Naive B cell (primary cell): ENCODE measurements around the gene TAF5. TPM values are rescaled to one million over a fixed set of nuclear protein-coding genes. Genes with fewer than 3 reads are reported as not detected.
"Not testable (repeated sequence)": the region's sequence is repeated elsewhere in the genome, so short reads cannot be mapped to it uniquely, and the experiment has no call there.

ENCODE experiments used
- ATAC-seq, 2 donors: fragments of 150-1000 bp; cut with Tn5 transposase; 2 replicates each; pipeline ENCODE4 v1.10.0; 2021; ENCODE audit warnings: low read depth in 2 of 2, mild to moderate bottlenecking in 2 of 2, moderate library complexity in 2 of 2
- DNase-seq: peaks from one replicate; pipeline ENCODE4 v3.0.0; 2022
- H3K27ac Mint-ChIP-seq, 6 donors: one replicate each; pipeline ENCODE4 v1.8.0; 2020 to 2022; ENCODE audit warnings: mild to moderate bottlenecking in 6 of 6, mixed read lengths in 6 of 6, moderate library complexity in 5 of 6, inconsistent platforms in 2 of 6
- H3K27me3 Mint-ChIP-seq, 3 donors: one replicate each; pipeline ENCODE4 v1.8.0; 2021 to 2022; ENCODE audit warnings: mixed read lengths in 3 of 3, mild to moderate bottlenecking in 1 of 3
- H3K36me3 Mint-ChIP-seq, 2 donors: one replicate each; pipeline ENCODE4 v1.8.0; 2020 to 2022; ENCODE audit warnings: mixed read lengths in 2 of 2, inconsistent platforms in 1 of 2, mild to moderate bottlenecking in 1 of 2
- H3K4me1 Mint-ChIP-seq, 3 donors: one replicate each; pipeline ENCODE4 v1.8.0; 2020 to 2022; ENCODE audit warnings: mixed read lengths in 3 of 3, inconsistent platforms in 1 of 3, mild to moderate bottlenecking in 1 of 3, moderate library complexity in 1 of 3
- H3K4me3 Mint-ChIP-seq, 8 donors: one replicate each; pipeline ENCODE4 v1.8.0; 2020 to 2022; ENCODE audit warnings: mild to moderate bottlenecking in 8 of 8, mixed read lengths in 8 of 8, moderate library complexity in 8 of 8, inconsistent platforms in 2 of 8
- H3K9me3 Mint-ChIP-seq, 7 donors: one replicate each; pipeline ENCODE4 v1.8.0; 2020 to 2022; ENCODE audit warnings: mixed read lengths in 7 of 7, mild to moderate bottlenecking in 5 of 7, inconsistent platforms in 2 of 7, moderate library complexity in 1 of 7
- polyA plus RNA-seq, 6 donors: library from polyadenylated mRNA; unstranded; fragments of 300-500 nt; fragmentation: Illumina TruSeq; gene quantifications; one replicate each; pipeline ENCODE4 v1.2.3, GENCODE V29; 2021; ENCODE audit warnings: low read depth in 6 of 6

The TAF5 gene
- polyA plus RNA-seq, 6 donors from 2014 or later = 3.4 to 5.3 (median 4.2) TPM

DNA sequence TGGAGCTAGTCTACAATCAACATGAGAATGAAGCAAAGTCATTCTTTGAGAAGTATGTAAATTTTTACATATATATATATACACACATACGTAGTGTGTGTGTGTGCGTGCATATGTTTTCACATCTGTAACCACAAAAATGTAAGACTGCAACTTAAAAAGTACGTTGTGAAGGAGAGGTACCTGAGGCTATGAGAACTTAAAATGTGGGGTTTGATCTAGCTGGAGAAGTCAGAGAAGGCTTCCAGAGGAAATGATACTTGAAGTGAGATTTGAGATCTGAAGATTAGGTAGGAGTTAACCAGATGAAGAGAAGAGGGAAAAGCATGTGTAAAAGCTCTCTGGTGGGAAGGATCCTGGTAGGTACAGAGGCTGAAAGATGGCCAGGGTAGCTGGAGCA lies 5.8 kb downstream of the TAF5 start:
- Mint-ChIP-seq H3K36me3 (peaks cover 16 to 20% of the 10 kb centered on the region in 2 donors), H3K4me3 (no peak overlapping the region), H3K4me1 (peaks cover 10 to 18% (median 12%) of the 10 kb centered on the region in 3 donors), H3K27ac (peak overlapping the region in 3 of 6 donors; percentile 43 to 49 (median 47)), H3K9me3 (no peaks in the 10 kb centered on the region), H3K27me3 (no peaks in the 10 kb centered on the region)
- ATAC-seq (no peak), DNase-seq (no peak)

- H3K4me3 Mint-ChIP-seq = peak overlapping the region in 1 of 8 donors; percentile 4
- DNase-seq = no peak
- ATAC-seq = no peak
These were observed 6.5 kb downstream of the TAF5 start for GRCh38 chr10:103374263-103374662.

GRCh38 chr10:103382769-103383168 lies 15.0 kb downstream of the TAF5 start:
- peak overlapping the region in 1 of 8 donors; percentile 13 for H3K4me3 Mint-ChIP-seq
- H3K4me1 Mint-ChIP-seq = no peaks in the 10 kb centered on the region
- H3K36me3 Mint-ChIP-seq = peaks cover 5 to 11% of the 10 kb centered on the region in 2 donors
- H3K27ac Mint-ChIP-seq = peak overlapping the region in 1 of 6 donors; percentile 15
- no peaks in the 10 kb centered on the region for H3K27me3 Mint-ChIP-seq
- H3K9me3 Mint-ChIP-seq = no peaks in the 10 kb centered on the region
- ATAC-seq (peak; percentile 32 to 34), DNase-seq (no peak)

More at GRCh38 chr10:103374263-103374662, 6.5 kb downstream of the TAF5 start:
- no peaks in the 10 kb centered on the region for H3K27me3 Mint-ChIP-seq
- H3K27ac Mint-ChIP-seq = no peak overlapping the region
- peaks cover 16 to 20% of the 10 kb centered on the region in 2 donors for H3K36me3 Mint-ChIP-seq
- no peaks in the 10 kb centered on the region for H3K9me3 Mint-ChIP-seq
- peaks cover 10 to 12% (median 10%) of the 10 kb centered on the region in 3 donors for H3K4me1 Mint-ChIP-seq

DNA sequence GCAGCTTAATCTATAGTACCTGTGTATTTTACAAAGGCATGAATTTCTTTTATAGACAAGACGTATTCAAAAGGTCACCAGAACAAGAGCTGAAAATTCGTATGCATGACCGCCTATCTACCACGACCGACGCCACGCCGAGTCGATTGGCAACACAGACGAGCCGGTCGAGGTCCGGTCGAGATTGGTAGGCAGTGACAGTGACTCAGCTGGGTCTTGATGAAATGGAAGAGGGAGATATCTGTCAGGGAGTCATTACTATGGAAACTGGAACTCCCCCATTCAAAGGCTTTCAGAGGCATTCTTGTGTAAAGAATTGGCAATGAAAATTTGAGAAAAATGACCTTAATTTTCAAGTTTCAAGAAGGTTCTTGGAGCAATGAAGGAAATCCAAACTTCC lies 26.4 kb downstream of the TAF5 start:
- Mint-ChIP-seq H3K27ac (peak overlapping the region in 2 of 6 donors; percentile 38 to 87), H3K36me3 (no peaks in the 10 kb centered on the region), H3K4me1 (peaks cover 29 to 53% (median 47%) of the 10 kb centered on the region in 3 donors), H3K9me3 (no peaks in the 10 kb centered on the region), H3K27me3 (no peaks in the 10 kb centered on the region), H3K4me3 (peak overlapping the region in 5 of 8 donors; percentile 29 to 98 (median 32))
- DNase-seq = no peak
- no peak for ATAC-seq

DNA sequence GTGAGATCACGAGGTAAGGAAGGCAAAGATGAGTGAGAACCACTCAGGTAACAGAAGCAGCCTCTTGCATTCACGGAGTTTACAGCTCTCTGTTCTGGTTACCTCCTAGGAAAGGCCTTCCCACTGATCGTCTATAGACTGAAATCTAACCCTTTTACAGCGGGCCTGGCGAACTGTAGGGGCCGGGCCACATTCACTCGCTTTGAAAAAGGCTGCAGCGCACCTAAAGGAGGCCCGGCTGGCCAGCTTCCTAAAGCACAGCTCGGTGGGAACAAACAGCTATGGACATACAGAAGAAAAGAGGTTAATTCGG lies 27.9 kb downstream of the TAF5 start:
- no peaks in the 10 kb centered on the region for H3K36me3 Mint-ChIP-seq
- no peaks in the 10 kb centered on the region for H3K27me3 Mint-ChIP-seq
- peak overlapping the region; percentile 78 to 96 (median 93) for H3K27ac Mint-ChIP-seq

DNA sequence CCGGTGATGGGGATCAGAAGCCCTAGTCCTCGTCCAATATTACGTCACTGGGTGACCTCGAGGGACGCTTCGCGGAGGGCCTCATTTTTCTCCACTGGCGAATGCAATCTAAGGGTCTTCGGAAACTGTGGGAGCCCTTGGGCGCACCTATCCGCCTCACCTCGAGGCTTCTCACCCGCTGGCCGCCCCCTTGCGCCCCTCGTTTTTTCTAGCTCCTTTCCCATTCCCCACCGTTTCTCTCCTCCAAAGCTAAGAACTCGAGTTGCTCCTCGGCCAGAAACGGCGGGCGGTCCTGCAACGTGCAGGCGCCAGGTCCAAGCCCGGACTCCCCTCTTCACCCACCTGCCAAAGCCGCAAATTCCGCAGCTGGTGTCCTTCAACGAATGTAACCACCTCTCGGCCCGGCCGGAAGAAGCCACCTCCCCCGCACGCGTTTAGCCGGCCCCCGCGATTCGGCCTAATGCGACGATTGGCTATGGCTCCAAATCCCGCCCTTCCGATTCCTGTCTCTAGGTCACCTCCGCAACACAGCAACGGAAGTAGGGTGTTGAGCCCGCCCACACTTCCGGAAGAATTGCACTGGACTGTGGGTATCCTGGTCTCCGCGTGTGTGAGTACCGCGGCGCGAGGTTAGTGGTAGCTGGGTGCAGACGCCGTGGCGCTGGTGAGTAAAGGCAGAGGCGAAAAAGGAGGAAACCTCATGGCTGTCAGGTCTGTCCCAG lies 28.5 kb downstream of the TAF5 start, which contains the start of the genes ATP5MK and PDCD11:
TSS of gene ATP5MK (minus strand) at position 409 of the 722 bp plus-strand sequence. CDS start 4,018 bp downstream, outside the sequence.
TSS of gene PDCD11 (plus strand) at position 560 of the 722 bp plus-strand sequence. CDS start 1,801 bp downstream, outside the sequence.
- peak; percentile 99 for ATAC-seq
- no peaks in the 10 kb centered on the region for H3K27me3 Mint-ChIP-seq
- peak; percentile 92 for DNase-seq
- H3K4me1 Mint-ChIP-seq = peaks cover 32 to 53% (median 47%) of the 10 kb centered on the region in 3 donors
- no peaks in the 10 kb centered on the region for H3K9me3 Mint-ChIP-seq
- no peaks in the 10 kb centered on the region for H3K36me3 Mint-ChIP-seq
- H3K4me3 Mint-ChIP-seq = peak within 1 kb of the TSS; percentile 91 to 99 (median 96)
- H3K27ac Mint-ChIP-seq = peak within 1 kb of the TSS; percentile 88 to 97 (median 95)

More for the DNA sequence above, 27.9 kb downstream of the TAF5 start:
- H3K4me1 Mint-ChIP-seq = peaks cover 32 to 53% (median 47%) of the 10 kb centered on the region in 3 donors
- ATAC-seq = no peak
- no peak for DNase-seq
- no peaks in the 10 kb centered on the region for H3K9me3 Mint-ChIP-seq
- peak overlapping the region; percentile 91 to 99 (median 96) for H3K4me3 Mint-ChIP-seq

DNA sequence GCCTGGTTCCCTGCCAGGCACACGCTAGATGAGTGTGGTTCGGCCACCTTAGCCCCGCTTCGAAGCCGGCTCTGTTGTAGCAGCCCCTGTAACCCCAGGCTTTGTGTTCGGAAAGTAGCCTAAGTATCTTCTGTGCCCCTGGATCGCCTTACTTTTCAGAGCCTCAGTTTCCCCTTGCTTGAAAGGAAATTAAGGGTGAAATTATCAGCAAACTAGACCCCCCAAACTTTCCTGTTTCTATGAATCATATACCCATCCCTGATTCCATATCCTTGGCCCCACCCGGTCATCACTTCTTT lies 29.0 kb downstream of the TAF5 start:
- Mint-ChIP-seq H3K4me3 (peak overlapping the region; percentile 91 to 99 (median 96)), H3K9me3 (no peaks in the 10 kb centered on the region), H3K4me1 (peaks cover 32 to 53% (median 47%) of the 10 kb centered on the region in 3 donors), H3K27me3 (no peaks in the 10 kb centered on the region), H3K27ac (peak overlapping the region; percentile 88 to 97 (median 94)), H3K36me3 (no peaks in the 10 kb centered on the region)
- DNase-seq (no peak), ATAC-seq (no peak)

DNA sequence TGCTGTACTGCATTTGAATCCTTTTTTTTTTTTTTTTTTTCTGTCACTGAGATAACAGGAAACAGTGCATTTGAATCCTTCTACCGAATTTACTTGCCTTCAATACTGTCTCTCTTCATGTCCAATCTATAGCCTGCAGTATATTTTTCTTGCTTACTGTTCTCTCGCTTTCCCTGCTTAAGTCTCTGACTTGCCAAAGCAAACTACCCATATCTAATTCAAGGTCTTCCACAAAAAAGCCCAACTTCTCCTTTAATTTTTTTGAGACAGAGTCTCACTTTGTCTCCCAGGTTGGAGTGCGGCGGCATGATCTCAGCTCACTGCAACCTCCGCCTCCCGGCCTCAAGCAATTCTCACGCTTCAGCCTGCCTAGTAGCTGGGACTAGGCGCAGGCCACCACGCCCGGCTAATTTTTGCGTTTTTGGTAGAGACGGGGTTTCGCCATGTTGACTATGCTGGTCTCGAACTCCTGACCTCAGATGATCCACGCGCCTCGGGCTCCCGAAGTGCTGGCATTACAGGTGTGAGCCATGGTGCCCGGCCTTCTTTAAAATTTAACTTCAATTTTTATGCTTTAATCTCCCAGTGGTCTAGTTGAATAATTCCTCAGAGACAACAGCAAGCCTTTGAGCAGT lies 29.5 kb downstream of the TAF5 start:
- DNase-seq = no peak

GRCh38 chr10:103413564-103413963 lies 45.8 kb downstream of the TAF5 start:
- H3K9me3 Mint-ChIP-seq = no peaks in the 10 kb centered on the region
- no peak overlapping the region for H3K27ac Mint-ChIP-seq
- H3K4me3 Mint-ChIP-seq = no peak overlapping the region
- no peaks in the 10 kb centered on the region for H3K27me3 Mint-ChIP-seq
- H3K4me1 Mint-ChIP-seq = peaks cover 0 to 3% (median 0%) of the 10 kb centered on the region in 3 donors
- ATAC-seq (no peak), DNase-seq (no peak)
- peaks cover 32 to 40% of the 10 kb centered on the region in 2 donors for H3K36me3 Mint-ChIP-seq

More for the DNA sequence above, 29.5 kb downstream of the TAF5 start:
- Mint-ChIP-seq H3K9me3 (no peaks in the 10 kb centered on the region), H3K36me3 (no peaks in the 10 kb centered on the region), H3K27me3 (no peaks in the 10 kb centered on the region), H3K4me1 (peaks cover 32 to 53% (median 47%) of the 10 kb centered on the region in 3 donors), H3K4me3 (peak overlapping the region; percentile 91 to 99 (median 96)), H3K27ac (peak overlapping the region in 5 of 6 donors; percentile 84 to 97 (median 91))
- no peak for ATAC-seq

- Mint-ChIP-seq H3K4me1 (no peaks in the 10 kb centered on the region), H3K4me3 (no peak overlapping the region), H3K27ac (no peak overlapping the region), H3K36me3 (peaks cover 22 to 40% of the 10 kb centered on the region in 2 donors), H3K9me3 (no peaks in the 10 kb centered on the region), H3K27me3 (no peaks in the 10 kb centered on the region)
- ATAC-seq (no peak), DNase-seq (no peak)
These were observed 47.8 kb downstream of the TAF5 start for GRCh38 chr10:103415581-103415980.

- Mint-ChIP-seq H3K9me3 (no peaks in the 10 kb centered on the region), H3K27me3 (no peaks in the 10 kb centered on the region), H3K36me3 (peaks cover 28 to 40% of the 10 kb centered on the region in 2 donors), H3K27ac (peak overlapping the region in 2 of 6 donors; percentile 40 to 58), H3K4me3 (no peak overlapping the region), H3K4me1 (no peaks in the 10 kb centered on the region)
- ATAC-seq = no peak
- peak; percentile 28 for DNase-seq
These were observed 48.8 kb downstream of the TAF5 start for GRCh38 chr10:103416436-103417147.

- not testable (repeated sequence) for H3K9me3 Mint-ChIP-seq, H3K4me3 Mint-ChIP-seq, H3K27ac Mint-ChIP-seq, DNase-seq, ATAC-seq, H3K4me1 Mint-ChIP-seq, H3K27me3 Mint-ChIP-seq
- H3K36me3 Mint-ChIP-seq = peaks cover 28 to 40% of the 10 kb centered on the region in 2 donors
These were observed 49.3 kb downstream of the TAF5 start for GRCh38 chr10:103417148-103417469.

GRCh38 chr10:103417601-103418000 lies 49.8 kb downstream of the TAF5 start:
- no peaks in the 10 kb centered on the region for H3K27me3 Mint-ChIP-seq
- ATAC-seq = no peak
- peaks cover 28 to 44% of the 10 kb centered on the region in 2 donors for H3K36me3 Mint-ChIP-seq
- H3K4me1 Mint-ChIP-seq = no peaks in the 10 kb centered on the region
- H3K9me3 Mint-ChIP-seq = no peaks in the 10 kb centered on the region
- no peak overlapping the region for H3K27ac Mint-ChIP-seq
- DNase-seq = no peak
- no peak overlapping the region for H3K4me3 Mint-ChIP-seq
